Choroid plexus epithelial cell (primary cell): Measurements from ENCODE around the gene OBSCN.

Experiments
- DNase-seq: peaks from one replicate; pipeline ENCODE4 v3.0.0-alpha.2; 2010; ENCODE audit warnings: low read depth
- H3K4me3 ChIP-seq: 2 replicates; pipeline ENCODE4 v1.5.1; 2011; ENCODE audit warnings: low read depth, mild to moderate bottlenecking, control low read depth, low read length, moderate library complexity
- TF ChIP-seq, protein P1 (sequence below): conservative IDR thresholded peaks from 2 replicates; pipeline ENCODE4 v1.5.1; 2011; ENCODE audit warnings: low read depth, mild to moderate bottlenecking, control low read depth, inconsistent platforms, low read length, moderate library complexity

OBSCN gene

DNA sequence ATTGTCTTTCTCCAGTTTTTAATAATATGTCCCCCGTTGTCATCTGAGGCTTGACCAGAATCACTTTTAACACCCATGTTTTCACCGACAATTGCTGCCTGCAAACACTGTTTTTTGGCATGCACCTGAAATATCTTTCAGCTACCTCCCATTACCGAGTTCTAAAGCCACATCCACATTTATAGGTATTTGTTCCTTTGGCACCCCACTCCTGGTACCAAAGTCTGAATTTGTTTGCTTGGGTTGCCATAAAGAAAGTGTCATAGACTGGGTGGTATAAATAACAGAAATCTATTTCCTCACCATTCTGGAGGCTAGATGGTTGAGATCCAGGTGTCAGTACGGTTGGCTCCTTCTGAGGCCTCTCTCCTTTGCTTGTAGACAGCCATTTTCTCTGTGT lies 94.2 kb downstream of the OBSCN start:
- H3K4me3 ChIP-seq, result no peak overlapping the region
- TF ChIP-seq, protein P1, sequence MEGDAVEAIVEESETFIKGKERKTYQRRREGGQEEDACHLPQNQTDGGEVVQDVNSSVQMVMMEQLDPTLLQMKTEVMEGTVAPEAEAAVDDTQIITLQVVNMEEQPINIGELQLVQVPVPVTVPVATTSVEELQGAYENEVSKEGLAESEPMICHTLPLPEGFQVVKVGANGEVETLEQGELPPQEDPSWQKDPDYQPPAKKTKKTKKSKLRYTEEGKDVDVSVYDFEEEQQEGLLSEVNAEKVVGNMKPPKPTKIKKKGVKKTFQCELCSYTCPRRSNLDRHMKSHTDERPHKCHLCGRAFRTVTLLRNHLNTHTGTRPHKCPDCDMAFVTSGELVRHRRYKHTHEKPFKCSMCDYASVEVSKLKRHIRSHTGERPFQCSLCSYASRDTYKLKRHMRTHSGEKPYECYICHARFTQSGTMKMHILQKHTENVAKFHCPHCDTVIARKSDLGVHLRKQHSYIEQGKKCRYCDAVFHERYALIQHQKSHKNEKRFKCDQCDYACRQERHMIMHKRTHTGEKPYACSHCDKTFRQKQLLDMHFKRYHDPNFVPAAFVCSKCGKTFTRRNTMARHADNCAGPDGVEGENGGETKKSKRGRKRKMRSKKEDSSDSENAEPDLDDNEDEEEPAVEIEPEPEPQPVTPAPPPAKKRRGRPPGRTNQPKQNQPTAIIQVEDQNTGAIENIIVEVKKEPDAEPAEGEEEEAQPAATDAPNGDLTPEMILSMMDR, result no peak
- no peak for DNase-seq

DNA sequence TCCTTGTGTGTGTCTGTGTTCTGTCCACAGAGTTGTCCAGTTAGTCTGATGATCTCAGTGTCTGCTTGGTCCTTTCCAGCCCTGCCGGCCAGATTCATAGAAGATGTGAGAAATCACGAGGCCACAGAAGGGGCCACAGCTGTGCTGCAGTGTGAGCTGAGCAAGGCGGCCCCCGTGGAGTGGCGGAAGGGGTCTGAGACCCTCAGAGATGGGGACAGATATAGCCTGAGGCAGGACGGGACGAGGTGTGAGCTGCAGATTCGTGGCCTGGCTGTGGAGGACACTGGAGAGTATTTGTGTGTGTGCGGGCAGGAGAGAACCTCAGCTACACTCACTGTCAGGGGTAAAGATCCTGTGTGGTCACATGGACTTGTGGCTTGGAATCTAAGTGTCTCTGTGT lies 95.8 kb downstream of the OBSCN start:
- H3K4me3 ChIP-seq, result no peak overlapping the region
- no peak for DNase-seq
- TF ChIP-seq, protein P1, result no peak

- DNase-seq, result no peak
- TF ChIP-seq, protein P1, result no peak
- no peak overlapping the region for H3K4me3 ChIP-seq
These were observed 96.4 kb downstream of the OBSCN start for GRCh38 chr1:228304225-228304624.

DNA sequence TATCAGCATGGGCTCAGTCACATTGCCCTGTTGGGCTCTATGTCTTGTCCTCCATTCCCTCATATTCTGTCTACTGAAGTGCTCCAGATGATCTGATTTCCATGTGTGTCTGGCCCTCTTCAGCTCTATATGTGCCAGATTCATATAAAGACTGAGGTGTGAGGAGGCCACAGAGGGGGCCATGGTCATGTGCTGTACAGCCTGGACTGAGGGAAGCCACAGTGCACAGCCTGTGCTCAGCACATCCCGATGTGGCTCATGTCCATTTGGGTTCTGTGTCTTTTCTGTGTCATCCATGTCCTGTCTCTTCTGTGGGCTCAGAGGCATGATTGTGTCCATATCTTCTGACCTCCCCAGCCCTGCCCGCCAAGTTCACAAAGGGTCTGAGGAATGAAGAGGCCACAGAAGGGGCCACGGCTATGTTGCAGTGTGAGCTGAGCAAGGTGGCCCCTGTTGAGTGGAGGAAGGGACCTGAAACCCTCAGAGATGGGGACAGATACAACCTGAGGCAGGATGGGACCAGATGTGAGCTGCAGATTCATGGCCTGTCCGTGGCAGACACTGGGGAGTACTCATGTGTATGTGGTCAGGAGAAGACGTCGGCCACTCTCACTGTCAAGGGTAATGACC lies 97.0 kb downstream of the OBSCN start:
- TF ChIP-seq, protein P1, result no peak
- H3K4me3 ChIP-seq, result no peak overlapping the region
- no peak for DNase-seq

GRCh38 chr1:228305721-228306152 lies 97.9 kb downstream of the OBSCN start:
- TF ChIP-seq, protein P1, result no peak
- H3K4me3 ChIP-seq, result no peak overlapping the region
- no peak for DNase-seq

- TF ChIP-seq, protein P1, result no peak
- no peak for DNase-seq
- no peak overlapping the region for H3K4me3 ChIP-seq
These were observed 98.7 kb downstream of the OBSCN start for GRCh38 chr1:228306275-228307217.
